T47D (cell line): ENCODE data around the gene ZBTB33.
A peak's percentile ranks its signal among the peaks of the same experiment; 100 is the strongest.

Experiments used
- DNase-seq, 2 experiments: peaks; one replicate each; pipeline versions ENCODE4 v3.0.0 to v3.0.0-alpha.2; 2011 to 2012; ENCODE audit warnings: low read depth in 1 of 2, low spot score in 1 of 2
- JUND ChIP-seq: IDR thresholded peaks from 2 replicates; pipeline ENCODE4 v1.6.1; 2012; ENCODE audit warnings: low read depth
- in situ Hi-C: cut with HindIII; loops from 2 replicates; pipeline ENCODE4 v1.10.0; 2016; ENCODE audit warnings: low sequenced_read_pairs, low pct_unique_long_range_greater_than_20kb

The ZBTB33 gene

GRCh38 chrX:120299928-120300327, 49.3 kb downstream of the ZBTB33 start:
- DNase-seq = peak in 1 of 2 experiments; percentile 59
- TF ChIP-seq JUND = no peak
- in situ Hi-C loops = no loop called here

- in situ Hi-C loops = no loop called here
- DNase-seq = no peak
- TF ChIP-seq JUND = no peak
These were observed 50.9 kb downstream of the ZBTB33 start for GRCh38 chrX:120301497-120301896.

- DNase-seq = no peak
- no peak for TF ChIP-seq JUND
- in situ Hi-C loops = no loop called here
These were observed 51.3 kb downstream of the ZBTB33 start for GRCh38 chrX:120301960-120302359.

GRCh38 chrX:120302434-120302833, 51.8 kb downstream of the ZBTB33 start:
- no peak for TF ChIP-seq JUND
- in situ Hi-C loops = no loop called here
- peak in 1 of 2 experiments; percentile 4 for DNase-seq

GRCh38 chrX:120304256-120304655, 53.6 kb downstream of the ZBTB33 start:
- in situ Hi-C loops = no loop called here
- no peak for TF ChIP-seq JUND
- DNase-seq = no peak

- in situ Hi-C loops = no loop called here
- DNase-seq = no peak
- TF ChIP-seq JUND = no peak
These were observed 55.0 kb downstream of the ZBTB33 start for GRCh38 chrX:120305531-120306141.

- in situ Hi-C loops = no loop called here
- no peak for DNase-seq
- no peak for TF ChIP-seq JUND
These were observed 56.0 kb downstream of the ZBTB33 start for GRCh38 chrX:120306630-120307029.
